LNCAP (cell line): ENCODE results near the gene LPP.

ENCODE experiments used
- CTCF ChIP-seq: fragments of 450-650 bp; IDR thresholded peaks from 2 replicates; pipeline ENCODE4 v1.5.1; 2017; ENCODE audit warnings: mild to moderate bottlenecking

The LPP gene

GRCh38 chr3:188200481-188200880 lies 46.5 kb downstream of the LPP start:
- no peak for TF ChIP-seq CTCF

GRCh38 chr3:188202358-188203138 lies 48.6 kb downstream of the LPP start:
- no peak for TF ChIP-seq CTCF

- no peak for TF ChIP-seq CTCF
These were observed 50.6 kb downstream of the LPP start for GRCh38 chr3:188204526-188204925.

- no peak; the same call in 1 of the 2 replicates for TF ChIP-seq CTCF
These were observed 52.0 kb downstream of the LPP start for GRCh38 chr3:188205992-188206416.

GRCh38 chr3:188206787-188207186 lies 52.8 kb downstream of the LPP start:
- no peak for TF ChIP-seq CTCF

GRCh38 chr3:188207941-188208515 lies 54.1 kb downstream of the LPP start:
- no peak for TF ChIP-seq CTCF

GRCh38 chr3:188208516-188208981 lies 54.6 kb downstream of the LPP start:
- TF ChIP-seq CTCF: no peak
